MG63 (cell line): ENCODE results near the gene PPP1R12B. TPM values are rescaled to one million over a fixed set of nuclear protein-coding genes. Genes with fewer than 3 reads are reported as not detected.
"Not testable (repeated sequence)": the region's sequence is repeated elsewhere in the genome, so short reads cannot be mapped to it uniquely, and the experiment has no call there.

ENCODE experiments used
- DNase-seq: peaks from one replicate; pipeline ENCODE4 v3.0.0-alpha.2; 2020
- H3K27me3 ChIP-seq: fragments of 250-450 bp; sonication (Bioruptor Pico); 2 replicates; pipeline ENCODE4 v1.5.1; 2020; ENCODE audit warnings: mild to moderate bottlenecking, moderate library complexity
- H3K36me3 ChIP-seq: fragments of 250-450 bp; sonication (Bioruptor Pico); 2 replicates; pipeline ENCODE4 v1.5.1; 2020; ENCODE audit warnings: mild to moderate bottlenecking, moderate library complexity
- H3K4me3 ChIP-seq: fragments of 250-450 bp; sonication (Bioruptor Pico); 2 replicates; pipeline ENCODE4 v1.5.1; 2020; ENCODE audit warnings: mild to moderate bottlenecking, moderate library complexity
- H3K9me3 ChIP-seq: fragments of 250-450 bp; sonication (Bioruptor Pico); 2 replicates; pipeline ENCODE4 v1.5.1; 2020; ENCODE audit warnings: mild to moderate bottlenecking, moderate library complexity
- total RNA-seq: library from RNA; depleted of rRNA; stranded (reverse); fragments of >200 nt; shearing (Covaris generic); gene quantifications from 2 replicates; pipeline ENCODE4 v1.2.3, GENCODE V29; 2014; ENCODE audit warnings: low replicate concordance

Gene PPP1R12B
- total RNA-seq, 1 experiment from 2014 or later = 15.4 TPM

DNA sequence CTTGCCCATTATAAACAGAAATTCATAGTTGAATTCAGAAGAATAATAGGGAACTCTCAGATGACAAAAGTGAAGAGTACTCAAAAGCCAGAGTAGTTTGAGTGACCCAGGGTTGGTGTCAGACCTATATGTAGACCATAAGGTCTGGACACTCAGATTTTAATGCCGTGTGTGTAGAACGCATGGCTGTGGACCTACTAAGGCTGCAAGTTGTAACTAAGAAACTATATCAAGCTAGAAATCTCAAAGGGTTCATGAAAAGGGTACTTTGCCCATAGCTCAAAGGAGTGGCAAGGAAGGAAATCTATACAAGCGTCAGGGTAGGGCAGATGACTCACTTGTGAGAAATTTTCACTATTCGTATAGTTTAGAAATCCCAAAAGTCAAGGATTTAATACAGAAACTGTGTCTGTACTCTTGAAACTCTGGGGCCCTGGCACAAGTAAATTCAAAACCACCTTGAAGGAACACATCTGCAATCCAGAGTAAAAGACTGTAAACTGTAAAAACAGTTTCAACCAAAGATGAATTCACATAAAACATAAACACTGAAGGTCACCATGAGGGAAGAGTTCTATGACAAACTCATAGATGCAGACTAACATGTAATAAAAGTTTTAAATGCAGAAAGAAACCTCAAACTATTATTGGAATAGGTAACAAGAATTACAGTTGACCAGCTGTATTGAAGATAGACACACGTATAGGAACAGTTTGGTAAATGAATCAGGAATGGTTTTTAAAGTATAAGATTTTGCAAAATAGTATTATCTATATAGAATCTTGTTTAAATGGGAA is 108.1 kb downstream of the PPP1R12B start:
- H3K27me3 ChIP-seq, DNase-seq, H3K4me3 ChIP-seq, H3K36me3 ChIP-seq, H3K9me3 ChIP-seq: not testable (repeated sequence)

DNA sequence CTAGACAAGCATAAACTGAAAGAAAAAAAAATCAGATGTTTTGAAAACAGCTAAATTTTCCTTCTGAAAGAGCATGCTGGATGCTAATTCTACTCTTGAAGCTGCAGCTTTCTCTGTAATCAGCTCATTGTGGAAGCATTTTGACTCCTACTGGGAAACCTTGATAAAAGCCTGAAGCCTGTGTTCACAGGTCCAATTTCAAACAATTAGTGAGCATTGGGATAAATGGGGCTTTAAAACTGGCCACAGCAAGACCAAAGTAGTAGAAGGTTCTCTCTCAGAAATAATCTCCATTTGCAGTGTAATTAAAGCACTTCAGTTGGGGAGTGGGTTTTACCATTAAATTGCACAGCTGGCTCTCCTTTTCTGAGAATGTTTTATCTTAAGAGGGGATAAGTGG is 110.2 kb downstream of the PPP1R12B start:
- H3K36me3 ChIP-seq, H3K27me3 ChIP-seq, H3K9me3 ChIP-seq, H3K4me3 ChIP-seq, DNase-seq: not testable (repeated sequence)

DNA sequence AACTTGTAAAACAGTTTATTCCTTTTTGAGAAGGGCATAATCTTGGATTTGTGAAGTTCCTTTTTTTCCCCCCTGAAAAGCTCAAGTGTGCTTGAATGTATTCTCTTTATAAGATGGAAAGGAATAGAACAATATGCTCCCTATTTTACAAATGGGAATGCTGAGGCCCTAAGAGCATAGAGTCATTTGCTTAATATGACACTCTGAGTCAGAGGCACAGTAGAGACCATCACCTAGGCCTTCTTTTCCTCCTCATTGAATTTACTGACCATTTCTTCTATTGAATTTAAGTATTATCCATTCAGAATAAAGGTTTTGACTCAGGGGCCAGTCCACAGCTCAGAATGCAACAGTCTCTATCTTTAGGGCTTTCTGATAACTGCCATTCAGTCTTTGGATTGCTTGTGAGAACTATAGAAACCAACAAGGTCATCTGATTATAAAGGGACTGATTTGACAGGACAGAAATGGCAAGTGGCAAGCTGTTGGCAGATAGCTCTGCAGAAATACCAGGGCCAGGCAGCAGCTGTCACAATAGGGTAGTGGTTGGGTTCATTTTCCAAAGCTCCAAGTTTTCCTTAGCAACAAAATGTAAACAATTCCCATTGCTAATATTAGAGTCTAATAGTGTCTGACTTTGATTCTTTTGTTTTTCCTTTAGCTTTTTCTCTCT is 111.1 kb downstream of the PPP1R12B start:
- not testable (repeated sequence) for H3K4me3 ChIP-seq, H3K27me3 ChIP-seq, H3K9me3 ChIP-seq, H3K36me3 ChIP-seq
- peak; percentile 25 for DNase-seq

DNA sequence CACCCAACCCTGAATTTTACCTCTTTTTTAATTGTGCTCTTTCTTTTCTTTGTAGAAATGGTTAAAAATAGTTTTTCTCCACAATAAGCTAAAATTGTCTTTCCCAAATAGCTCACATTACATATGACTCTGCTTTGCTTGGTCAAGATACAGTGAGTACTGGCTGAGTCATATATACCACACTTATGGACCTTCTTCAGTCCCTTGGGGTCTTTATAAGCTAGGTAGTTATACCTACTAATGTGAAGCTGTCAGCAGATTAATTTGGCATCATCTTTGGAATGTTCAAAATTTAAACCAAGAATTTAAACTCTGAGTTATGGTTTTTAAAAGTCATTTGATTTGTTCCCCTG is 111.6 kb downstream of the PPP1R12B start:
- not testable (repeated sequence) for DNase-seq, H3K9me3 ChIP-seq, H3K36me3 ChIP-seq, H3K27me3 ChIP-seq, H3K4me3 ChIP-seq

DNA sequence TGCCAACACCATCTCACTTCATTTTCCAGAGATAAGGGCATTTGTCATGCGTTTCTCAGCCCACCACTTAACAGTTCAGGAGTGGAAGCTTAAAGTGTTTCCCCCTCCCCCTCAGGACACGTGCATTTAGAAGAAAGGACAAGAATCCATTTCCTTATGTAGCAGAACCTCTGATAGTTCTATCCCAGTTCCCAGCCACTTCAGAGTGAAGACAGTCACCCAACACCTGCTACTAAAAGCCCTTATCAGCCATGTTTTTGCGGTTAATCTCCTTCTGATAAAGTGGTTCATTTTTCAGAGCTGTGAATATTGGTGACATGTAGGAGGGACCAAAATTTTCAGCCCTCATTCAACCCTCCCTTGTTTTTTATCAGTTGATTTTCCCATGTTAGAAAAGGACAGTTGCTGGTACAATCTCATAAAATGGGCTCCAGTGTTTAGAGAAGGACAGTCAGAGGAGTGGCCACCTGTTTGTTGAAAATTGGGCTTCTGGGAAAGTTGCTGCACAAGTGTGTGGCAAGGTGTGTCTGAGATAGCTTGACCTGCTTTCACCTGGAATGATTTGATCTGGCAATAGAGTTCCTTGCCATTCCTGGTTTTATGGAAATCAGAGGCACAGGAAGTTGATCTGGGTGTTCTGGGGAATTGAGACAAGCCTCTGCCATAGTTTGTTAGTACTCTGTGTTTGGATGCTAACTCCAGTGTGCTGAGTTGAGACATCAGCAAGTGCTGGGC is 114.0 kb downstream of the PPP1R12B start:
- Histone ChIP-seq H3K4me3 (no peak overlapping the region), H3K36me3 (no peaks in the 10 kb centered on the region; the same call in 1 of the 2 replicates), H3K9me3 (no peaks in the 10 kb centered on the region), H3K27me3 (no peaks in the 10 kb centered on the region)
- no peak for DNase-seq

DNA sequence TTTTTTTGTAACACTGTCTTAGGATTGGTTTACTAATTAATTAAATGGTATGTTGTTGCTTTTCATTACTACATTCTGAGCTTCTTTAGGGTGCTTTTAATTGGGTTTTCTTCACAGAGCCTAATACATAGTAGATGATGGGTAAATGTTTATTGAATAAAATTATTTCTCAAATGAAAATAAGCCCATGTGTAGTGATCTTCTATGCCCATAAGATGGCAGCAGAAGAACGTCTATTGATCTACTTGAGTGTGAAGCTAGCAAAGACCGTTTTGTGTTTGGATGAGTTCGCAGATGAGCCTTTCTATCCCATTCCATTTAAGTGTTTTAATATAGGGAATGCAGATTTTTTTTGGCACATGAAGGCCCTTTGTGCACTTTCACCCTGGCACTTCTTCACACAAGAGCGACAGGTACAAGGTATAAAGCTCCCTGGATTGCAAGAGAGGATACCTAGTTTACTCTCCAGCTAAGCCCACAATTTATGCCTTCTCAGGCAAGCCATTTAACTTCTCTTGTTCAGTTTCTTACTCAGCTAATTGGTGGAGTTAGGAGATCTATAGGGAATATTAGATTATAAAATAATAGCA is 115.7 kb downstream of the PPP1R12B start:
- not testable (repeated sequence) for H3K36me3 ChIP-seq, DNase-seq, H3K4me3 ChIP-seq, H3K27me3 ChIP-seq, H3K9me3 ChIP-seq

DNA sequence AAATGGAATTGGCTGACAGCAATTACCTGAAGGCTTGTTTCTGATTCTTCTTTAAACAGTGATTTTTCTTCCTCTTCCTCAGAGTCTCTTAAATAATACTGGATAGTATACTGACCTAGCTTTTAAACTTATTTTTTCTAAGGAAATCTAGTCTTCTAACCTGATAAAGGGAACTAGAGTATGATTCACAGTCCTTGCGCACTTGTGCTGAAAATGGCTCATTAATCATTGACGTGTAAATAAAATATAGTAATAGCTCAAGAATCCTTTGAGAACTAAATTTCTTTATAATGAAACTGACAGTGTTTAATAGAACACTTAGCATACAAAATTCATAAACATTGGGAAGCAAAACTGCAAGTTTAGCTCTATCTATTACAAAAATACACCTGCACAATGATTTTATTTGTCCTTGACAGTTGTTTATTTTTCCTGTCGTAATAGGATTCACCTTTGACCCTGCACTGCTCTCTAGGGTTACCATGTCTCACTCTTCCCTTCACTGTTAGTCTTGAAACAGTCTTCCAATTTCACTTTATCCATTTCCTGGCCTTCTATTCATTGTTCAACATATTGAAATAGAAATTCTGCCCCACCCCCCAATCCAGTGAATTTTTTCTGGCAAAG is 117.3 kb downstream of the PPP1R12B start:
- not testable (repeated sequence) for H3K4me3 ChIP-seq, H3K27me3 ChIP-seq, DNase-seq, H3K36me3 ChIP-seq, H3K9me3 ChIP-seq

DNA sequence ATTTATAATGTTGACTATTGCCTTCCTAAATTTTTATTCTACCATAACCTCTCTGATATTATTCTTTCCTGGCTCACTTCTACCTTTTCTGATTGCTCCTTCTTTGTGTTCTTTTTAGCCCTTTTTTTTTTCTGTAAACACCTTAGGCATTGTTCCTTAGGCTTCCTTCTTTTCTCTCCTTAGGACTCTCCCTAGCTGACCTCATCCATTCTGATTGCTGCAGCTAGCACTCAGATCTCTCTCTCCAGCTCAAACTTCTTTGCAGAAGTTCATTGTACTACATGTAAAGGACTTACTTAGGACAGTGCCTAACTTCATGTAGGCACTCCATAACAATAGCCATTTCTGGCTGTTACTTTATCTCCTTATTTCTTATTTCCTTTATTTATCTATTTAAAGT is 117.8 kb downstream of the PPP1R12B start:
- not testable (repeated sequence) for H3K4me3 ChIP-seq, DNase-seq, H3K9me3 ChIP-seq, H3K36me3 ChIP-seq, H3K27me3 ChIP-seq

DNA sequence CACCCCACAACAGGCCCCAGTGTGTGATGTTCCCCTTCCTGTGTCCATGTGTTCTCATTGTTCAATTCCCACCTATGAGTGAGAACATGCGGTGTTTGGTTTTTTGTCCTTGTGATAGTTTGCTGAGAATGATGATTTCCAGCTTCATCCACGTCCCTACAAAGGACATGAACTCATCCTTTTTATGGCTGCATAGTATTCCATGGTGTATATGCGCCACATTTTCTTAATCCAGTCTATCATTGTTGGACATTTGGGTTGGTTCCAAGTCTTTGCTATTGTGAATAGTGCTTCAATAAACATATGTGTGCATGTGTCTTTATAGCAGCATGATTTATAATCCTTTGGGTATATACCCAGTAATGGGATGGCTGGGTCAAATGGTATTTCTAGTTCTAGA is 118.9 kb downstream of the PPP1R12B start:
- H3K27me3 ChIP-seq, H3K9me3 ChIP-seq, DNase-seq, H3K4me3 ChIP-seq, H3K36me3 ChIP-seq: not testable (repeated sequence)

DNA sequence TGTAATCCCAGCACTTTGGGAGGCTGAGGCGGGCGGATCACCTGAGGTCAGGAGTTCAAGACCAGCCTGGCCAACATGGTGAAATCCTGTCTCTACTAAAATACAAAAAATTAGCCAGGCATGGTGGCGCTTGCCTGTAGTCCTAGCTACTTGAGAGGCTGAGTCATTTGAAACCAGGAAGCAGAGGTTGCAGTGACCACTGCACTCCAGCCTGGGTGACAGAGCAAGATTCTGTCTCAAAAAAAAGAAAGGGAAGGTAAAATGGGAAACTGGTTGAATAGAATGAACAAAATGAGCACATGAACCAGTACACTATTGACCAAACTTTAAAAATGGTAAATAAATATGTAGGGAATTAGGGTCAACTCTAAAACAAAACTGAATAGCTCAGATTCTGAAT is 120.2 kb downstream of the PPP1R12B start:
- H3K27me3 ChIP-seq, H3K36me3 ChIP-seq, H3K4me3 ChIP-seq, H3K9me3 ChIP-seq, DNase-seq: not testable (repeated sequence)

DNA sequence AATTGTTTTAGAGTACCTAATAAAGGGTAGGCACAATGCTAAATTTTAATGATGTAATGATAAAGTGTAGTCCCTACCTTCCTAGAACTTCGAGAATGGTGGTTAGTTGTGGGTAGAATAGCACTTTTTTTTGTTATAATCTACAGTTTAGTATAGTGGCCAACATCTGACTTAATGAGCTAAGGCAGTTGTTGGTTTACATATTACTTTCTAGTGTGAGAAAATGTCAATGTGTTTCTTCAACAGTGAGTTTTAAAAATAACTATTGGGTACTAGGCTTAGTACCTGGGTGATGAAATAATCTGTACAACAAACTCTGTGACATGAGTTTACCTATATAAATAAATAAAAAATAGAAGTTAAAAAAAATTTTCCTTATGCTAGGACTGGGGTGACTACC is 120.6 kb downstream of the PPP1R12B start:
- DNase-seq, H3K36me3 ChIP-seq, H3K27me3 ChIP-seq, H3K4me3 ChIP-seq, H3K9me3 ChIP-seq: not testable (repeated sequence)

DNA sequence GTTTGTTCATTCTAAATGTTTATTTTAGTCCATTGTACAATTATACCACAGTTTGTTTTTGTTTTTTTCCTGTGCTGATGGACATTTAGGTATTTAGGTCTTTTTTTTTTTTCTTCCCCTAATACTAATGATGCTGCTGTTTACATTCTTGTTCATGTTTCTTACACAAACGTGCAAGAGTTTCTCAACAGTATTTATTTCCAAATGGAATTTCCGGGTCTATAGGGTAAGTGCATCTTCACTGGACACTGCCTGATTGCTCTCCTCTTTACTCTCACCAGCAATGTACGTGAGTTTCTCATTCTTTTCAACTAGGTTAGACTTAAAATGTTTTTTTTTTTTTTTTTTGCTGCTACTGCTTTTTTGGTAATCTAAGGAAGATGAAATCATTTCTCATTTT is 122.7 kb downstream of the PPP1R12B start:
- no peak overlapping the region for H3K4me3 ChIP-seq
- no peaks in the 10 kb centered on the region for H3K27me3 ChIP-seq
- no peaks in the 10 kb centered on the region for H3K36me3 ChIP-seq
- H3K9me3 ChIP-seq = no peaks in the 10 kb centered on the region
- DNase-seq = no peak

DNA sequence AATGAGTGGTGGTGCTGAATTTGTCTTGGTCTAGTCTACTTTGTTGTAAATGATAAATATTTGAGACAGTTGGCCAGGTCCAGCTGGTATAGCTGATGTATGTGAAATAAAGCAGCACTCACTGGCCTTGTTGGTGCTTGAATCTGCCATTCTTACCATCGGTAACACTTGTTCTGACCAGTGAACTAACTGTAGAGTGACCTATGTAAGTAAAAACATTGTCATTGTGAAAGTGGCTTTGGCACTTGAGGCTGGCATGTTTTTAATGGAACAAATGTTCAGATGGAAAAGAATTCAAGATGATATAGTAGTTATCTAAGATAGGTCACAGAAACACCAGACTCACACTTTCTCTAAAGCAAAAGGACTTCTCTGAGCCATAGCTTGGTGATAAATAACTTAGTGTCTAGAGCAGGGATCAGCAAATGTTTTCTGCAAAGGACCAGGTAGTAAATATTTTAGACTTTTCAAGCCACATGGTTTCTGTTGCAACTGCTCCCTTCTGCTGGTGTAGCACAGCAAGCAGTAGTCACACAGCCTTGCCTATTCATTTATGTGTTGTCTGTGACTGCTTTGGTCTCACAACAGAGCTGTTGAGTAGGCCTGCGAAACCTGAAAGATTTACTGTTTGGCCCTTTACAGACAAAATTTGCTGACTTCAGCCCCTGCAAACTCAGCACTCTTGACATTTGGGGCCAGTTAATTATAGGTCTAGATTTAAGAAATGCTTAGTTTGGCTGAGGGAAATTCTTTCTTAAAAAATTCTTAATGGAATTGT is 124.0 kb downstream of the PPP1R12B start:
- DNase-seq, H3K36me3 ChIP-seq, H3K9me3 ChIP-seq, H3K27me3 ChIP-seq, H3K4me3 ChIP-seq: not testable (repeated sequence)

DNA sequence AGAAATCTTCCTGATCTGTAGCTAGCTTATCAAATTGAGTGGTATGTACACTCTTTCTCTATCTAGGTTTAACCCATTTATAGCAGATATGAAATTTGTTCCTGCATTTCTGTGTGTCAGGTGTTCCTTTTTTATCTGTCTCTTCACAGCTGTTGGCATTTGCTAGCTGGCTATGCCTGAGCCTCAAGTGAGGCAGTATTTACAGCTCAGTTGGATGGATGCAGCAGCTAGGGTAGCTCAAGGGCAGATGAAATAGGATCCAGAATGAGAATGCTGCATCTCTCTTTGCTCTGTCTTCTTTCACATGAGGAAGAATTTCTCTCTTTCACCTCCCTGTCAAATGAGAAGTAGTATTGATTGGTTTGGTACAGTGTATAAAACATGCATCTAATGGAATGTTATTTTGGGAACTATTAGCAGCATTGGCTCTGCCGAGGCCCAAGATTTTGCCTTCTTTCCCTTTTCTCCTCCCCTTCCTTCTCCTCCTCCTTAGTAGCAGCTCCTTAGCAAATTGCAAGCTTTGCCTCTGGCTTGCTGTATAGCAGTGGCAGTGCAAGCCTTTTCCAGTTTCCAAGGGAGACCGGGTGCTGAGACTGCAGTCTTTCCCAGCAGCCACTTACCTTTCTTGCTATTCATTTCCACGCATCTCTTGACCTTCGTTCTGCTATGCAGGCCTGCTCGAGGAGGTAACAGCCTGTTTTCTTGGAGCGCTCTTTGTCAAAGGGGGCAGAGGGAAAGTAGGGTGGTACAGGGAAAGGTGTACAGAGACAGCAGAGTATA is 125.0 kb downstream of the PPP1R12B start:
- not testable (repeated sequence) for H3K36me3 ChIP-seq, H3K4me3 ChIP-seq, DNase-seq, H3K9me3 ChIP-seq, H3K27me3 ChIP-seq

DNA sequence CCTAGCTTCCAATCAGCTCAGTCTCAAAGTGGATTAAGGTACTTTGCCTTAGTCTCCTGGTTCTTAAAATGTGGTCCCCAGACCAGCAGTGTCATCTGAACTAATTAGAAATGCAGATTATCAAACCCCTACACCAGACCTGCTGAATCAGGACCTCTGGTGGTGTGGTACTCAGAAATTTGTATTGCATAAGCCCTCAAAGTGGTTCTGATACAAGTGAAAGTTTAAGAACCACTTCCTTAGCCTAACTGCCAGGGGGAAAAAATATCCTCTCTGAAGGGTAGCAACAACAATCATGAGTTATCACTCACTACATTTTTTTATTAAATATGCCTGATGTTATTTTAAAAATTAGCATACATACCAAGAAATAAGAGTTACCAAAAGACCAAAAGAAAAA is 131.2 kb downstream of the PPP1R12B start:
- not testable (repeated sequence) for H3K36me3 ChIP-seq, H3K4me3 ChIP-seq, H3K27me3 ChIP-seq, DNase-seq, H3K9me3 ChIP-seq

DNA sequence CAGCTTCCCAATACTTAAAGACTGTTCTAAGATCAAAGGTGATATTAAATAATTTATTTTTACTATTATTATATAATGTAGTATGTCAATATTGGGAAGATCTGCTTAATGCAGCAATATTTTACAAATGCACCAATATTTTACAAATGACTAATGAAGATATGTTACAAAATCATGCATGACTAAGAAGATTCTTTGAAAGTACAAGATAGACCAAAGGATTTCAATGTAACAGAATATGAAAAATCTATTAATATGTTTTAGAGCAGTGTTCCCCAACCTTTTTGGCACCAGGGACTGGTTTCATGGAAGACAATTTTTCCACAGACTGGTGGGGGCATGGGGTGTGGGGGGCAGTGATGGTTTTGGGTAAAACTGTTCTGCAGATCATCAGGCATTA is 132.1 kb downstream of the PPP1R12B start:
- DNase-seq, H3K9me3 ChIP-seq, H3K4me3 ChIP-seq, H3K36me3 ChIP-seq, H3K27me3 ChIP-seq: not testable (repeated sequence)
